ENCODE results near the gene HTR3A. TPM values are rescaled to one million over a fixed set of nuclear protein-coding genes. Genes with fewer than 3 reads are reported as not detected.

HTR3A gene
- total and polyA plus RNA-seq, 9 of the 15 experiments (the other 6 are each of a cell fraction or from before 2014, with no cell fraction given): not detected

- POLR2A ChIA-PET: interaction anchor here (1.5 kb wide), 1 partner anchor 11 kb away, joined by 3 read pairs; no protein-coding TSS in a partner anchor
- TF ChIP-seq SIN3A (IDR thresholded peaks at IDR 0.05; ENCODE audit: borderline replicate concordance in 2 of 2, control insufficient read depth in 1 of 2, low read depth in 2 of 2, low read length in 2 of 2): no peak
- TF ChIP-seq, protein P1, sequence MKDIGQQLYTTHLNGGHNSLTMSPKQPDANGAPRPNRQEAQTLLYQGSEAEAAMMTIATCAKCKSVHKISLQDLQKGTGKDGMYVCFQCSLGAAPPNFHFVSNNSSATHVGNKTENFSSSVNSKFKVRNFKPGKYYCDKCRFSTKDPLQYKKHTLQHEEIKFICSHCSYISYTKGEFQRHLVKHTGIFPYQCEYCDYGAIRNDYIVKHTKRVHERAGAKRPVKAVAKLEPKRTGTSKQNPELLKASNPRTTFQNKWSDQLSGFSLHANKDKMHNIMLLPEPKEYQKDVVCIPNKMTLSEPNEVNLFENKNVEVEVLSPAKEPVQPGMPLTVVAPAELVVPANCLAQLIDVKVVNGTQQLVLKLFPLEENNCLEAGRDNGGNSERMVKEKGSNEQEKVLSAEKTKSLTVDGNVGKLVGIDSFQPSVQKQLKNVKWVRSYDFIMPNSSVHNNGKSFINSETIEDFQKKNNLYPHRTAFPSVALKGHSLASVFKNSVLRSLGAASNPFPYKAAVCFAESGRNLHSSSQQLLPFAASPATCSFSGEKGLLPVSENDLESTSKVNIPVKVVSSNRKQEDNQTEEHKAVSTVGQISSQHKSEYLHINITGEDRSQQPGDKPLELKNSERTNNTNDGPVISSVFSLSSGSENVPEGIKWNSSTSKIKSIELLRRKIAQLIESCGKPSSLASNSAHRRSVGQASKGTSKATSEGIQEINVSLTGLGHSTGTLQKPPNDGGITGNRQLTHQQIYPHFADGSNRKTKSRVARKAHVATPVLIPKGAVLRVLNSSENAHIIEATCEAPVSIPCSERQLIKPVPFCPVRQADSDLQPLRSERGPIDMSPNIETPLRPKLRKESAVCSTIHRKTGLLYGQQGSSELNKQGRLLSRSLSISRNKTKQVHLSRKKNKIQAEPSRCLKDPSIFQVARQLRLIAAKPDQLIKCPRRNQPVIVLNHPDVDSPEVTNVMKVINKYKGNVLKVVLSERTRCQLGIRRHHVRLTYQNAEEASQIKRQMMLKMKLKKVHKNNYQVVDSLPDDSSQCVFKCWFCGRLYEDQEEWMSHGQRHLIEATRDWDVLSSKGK (CRISPR knock-in tag; IDR thresholded peaks at IDR 0.05): no peak
- TF ChIP-seq ZNF197 (CRISPR knock-in tag; IDR thresholded peaks at IDR 0.05; ENCODE audit: low read depth): no peak
- no peak for TF ChIP-seq ZC3H11A (IDR thresholded peaks at IDR 0.05; ENCODE audit: low read depth, low read length)
- TF ChIP-seq MTA2 (IDR thresholded peaks at IDR 0.05; ENCODE audit: low read depth): no peak
- no peak for TF ChIP-seq CUX1 (CRISPR knock-in tag; IDR thresholded peaks at IDR 0.05)
- no peak for TF ChIP-seq KHSRP (IDR thresholded peaks at IDR 0.05)
- no peak for TF ChIP-seq SMAD1 (IDR thresholded peaks at IDR 0.05; ENCODE audit: low read depth, low read length, partially characterized antibody)
- no peak for TF ChIP-seq ZZZ3 (IDR thresholded peaks at IDR 0.05)
- no peak for TF ChIP-seq GTF2F1 (IDR thresholded peaks at IDR 0.05; ENCODE audit: low read depth, low read length)
- no peak for TF ChIP-seq CHD2 (IDR thresholded peaks at IDR 0.05; ENCODE audit: low read depth, low read length)
- no peak for TF ChIP-seq SPI1 (IDR thresholded peaks at IDR 0.05; ENCODE audit: borderline replicate concordance, low read depth, low read length)
- no peak for TF ChIP-seq STAG1 (CRISPR knock-in tag; IDR thresholded peaks at IDR 0.05; ENCODE audit: borderline replicate concordance)
- TF ChIP-seq, protein P2, sequence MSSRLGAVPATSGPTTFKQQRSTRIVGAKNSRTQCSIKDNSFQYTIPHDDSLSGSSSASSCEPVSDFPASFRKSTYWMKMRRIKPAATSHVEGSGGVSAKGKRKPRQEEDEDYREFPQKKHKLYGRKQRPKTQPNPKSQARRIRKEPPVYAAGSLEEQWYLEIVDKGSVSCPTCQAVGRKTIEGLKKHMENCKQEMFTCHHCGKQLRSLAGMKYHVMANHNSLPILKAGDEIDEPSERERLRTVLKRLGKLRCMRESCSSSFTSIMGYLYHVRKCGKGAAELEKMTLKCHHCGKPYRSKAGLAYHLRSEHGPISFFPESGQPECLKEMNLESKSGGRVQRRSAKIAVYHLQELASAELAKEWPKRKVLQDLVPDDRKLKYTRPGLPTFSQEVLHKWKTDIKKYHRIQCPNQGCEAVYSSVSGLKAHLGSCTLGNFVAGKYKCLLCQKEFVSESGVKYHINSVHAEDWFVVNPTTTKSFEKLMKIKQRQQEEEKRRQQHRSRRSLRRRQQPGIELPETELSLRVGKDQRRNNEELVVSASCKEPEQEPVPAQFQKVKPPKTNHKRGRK (tag; IDR thresholded peaks at IDR 0.05): no peak
Measured at GRCh38 chr11:113942256-113942655, 32.7 kb upstream of the HTR3A start.

More at GRCh38 chr11:113942256-113942655, 32.7 kb upstream of the HTR3A start:
- intact Hi-C loops (cut with micrococcal nuclease): no loop called here
- no peaks in the 10 kb centered on the region for H3K79me2 ChIP-seq (ENCODE audit: control insufficient read depth, insufficient read depth, low read length)
- H4K20me1 ChIP-seq (replicated peaks; ENCODE audit: control insufficient read depth, insufficient read depth, low read length): peaks cover 7% of the 10 kb centered on the region; the same call in 1 of the 2 replicates
- no peak overlapping the region for H3K9ac ChIP-seq (ENCODE audit: insufficient read depth in 1 of 2, low read depth in 2 of 2, low read length in 2 of 2)
- BruUV-seq (replicated peaks): no TSS peak
- H2AFZ ChIP-seq (ENCODE audit: low read depth, low read length): no peak overlapping the region
- FAIRE-seq (no peak), ATAC-seq (no peak), DNase-seq (ENCODE audit: extremely low read depth in 1 of 4, low spot score in 3 of 4) (no peak)
- no peaks in the 10 kb centered on the region for H3K36me3 ChIP-seq (ENCODE audit: control insufficient read depth, insufficient read depth, low read length)
- H3K27ac ChIP-seq (ENCODE audit: extremely low read depth, low read depth, low read length): no peak overlapping the region
- H3K4me2 ChIP-seq (ENCODE audit: insufficient read depth, low read length): no peak overlapping the region
- CTCF ChIA-PET (ENCODE audit: low intra/inter-chr PET ratio): no interaction called here
- H3K9me3 ChIP-seq (replicated peaks; ENCODE audit: control insufficient read depth, insufficient read depth, low read depth, low read length): no peaks in the 10 kb centered on the region
- no peaks in the 10 kb centered on the region; a peak in 1 of 5 replicates for H3K4me1 ChIP-seq (replicated peaks in 1 of 2; ENCODE audit: control insufficient read depth in 2 of 2, insufficient read depth in 2 of 2, low read length in 2 of 2)
- in situ Hi-C loops (cut with MboI): no loop called here
- H3K9me1 ChIP-seq (ENCODE audit: control insufficient read depth, insufficient read depth, low read length): no peaks in the 10 kb centered on the region
- H3K27me3 ChIP-seq (ENCODE audit: control insufficient read depth in 2 of 2, insufficient read depth in 2 of 2, low read length in 2 of 2): peaks cover 29 to 65% of the 10 kb centered on the region in 2 experiments; a peak in 4 of 5 replicates
- WGBS (ENCODE audit: insufficient coverage, low coverage, missing lambda C conversion rate): 2% methylated on average over 8 of the region's 8 CpGs
- no peak overlapping the region for H3K4me3 ChIP-seq
